Body of pancreas (tissue), 4 donors: ENCODE measurements around the gene ETNPPL.

Experiments used
- CTCF ChIP-seq, 7 experiments: fragments of 450-650 bp in 4 of 7; fragments of 200-600 bp in 3 of 7; sonication (generic) in 3 of 7; IDR thresholded peaks; one replicate each; pipeline ENCODE4 v1.5.1; 2016 to 2019; ENCODE audit warnings: antibody characterized with exemption in 7 of 7
- POLR2A ChIP-seq, 3 donors: fragments of 450-650 bp; IDR thresholded peaks; one replicate each; pipeline ENCODE4 v1.6.1; 2016; ENCODE audit warnings: antibody characterized with exemption in 3 of 3, mild to moderate bottlenecking in 2 of 3

- TF ChIP-seq POLR2A (IDR thresholded peaks at IDR 0.05) (no peak), CTCF (IDR thresholded peaks at IDR 0.05) (no peak)
Observed at GRCh38 chr4:108702960-108703359, 59.9 kb downstream of the ETNPPL start.
